Activated T-cell treated with anti-CD3 and anti-CD28 coated beads, Interleukin-2, amount 50 U/mL, for 24 hours (primary cell): Measurements from ENCODE around the gene STXBP6.
A peak's percentile ranks its signal among the peaks of the same experiment; 100 is the strongest.
"Not testable (repeated sequence)": the region's sequence is repeated elsewhere in the genome, so short reads cannot be mapped to it uniquely, and the experiment has no call there.

Experiments
- DNase-seq: peaks from one replicate; pipeline ENCODE4 v3.0.0-alpha.2; 2020
- H3K27ac Mint-ChIP-seq: 2 replicates; pipeline ENCODE4 v1.8.0; 2020; ENCODE audit warnings: mild to moderate bottlenecking, mixed read lengths
- H3K27me3 Mint-ChIP-seq: 2 replicates; pipeline ENCODE4 v1.8.0; 2020; ENCODE audit warnings: mixed read lengths
- H3K36me3 Mint-ChIP-seq: 2 replicates; pipeline ENCODE4 v1.8.0; 2020; ENCODE audit warnings: low read depth, mixed read lengths
- H3K4me1 Mint-ChIP-seq: 2 replicates; pipeline ENCODE4 v1.8.0; 2020; ENCODE audit warnings: low read depth, mixed read lengths
- H3K4me3 Mint-ChIP-seq: 2 replicates; pipeline ENCODE4 v1.8.0; 2020; ENCODE audit warnings: mild to moderate bottlenecking, moderate library complexity, mixed read lengths
- H3K9me3 Mint-ChIP-seq: 2 replicates; pipeline ENCODE4 v1.8.0; 2020; ENCODE audit warnings: mixed read lengths

STXBP6 gene

GRCh38 chr14:24806061-24806678 is 243.8 kb downstream of the STXBP6 start:
- peak; percentile 49 for DNase-seq

GRCh38 chr14:24804552-24805212 is 245.3 kb downstream of the STXBP6 start:
- Mint-ChIP-seq H3K36me3 (no peaks in the 10 kb centered on the region), H3K9me3 (no peaks in the 10 kb centered on the region), H3K4me1 (no peaks in the 10 kb centered on the region), H3K27ac (no peak overlapping the region), H3K27me3 (peaks cover 14% of the 10 kb centered on the region), H3K4me3 (no peak overlapping the region)
- no peak for DNase-seq

More at GRCh38 chr14:24806061-24806678, 243.8 kb downstream of the STXBP6 start:
- no peaks in the 10 kb centered on the region for H3K36me3 Mint-ChIP-seq
- no peaks in the 10 kb centered on the region for H3K4me1 Mint-ChIP-seq
- no peaks in the 10 kb centered on the region for H3K9me3 Mint-ChIP-seq
- H3K27me3 Mint-ChIP-seq = peaks cover 18% of the 10 kb centered on the region
- H3K27ac Mint-ChIP-seq = no peak overlapping the region
- no peak overlapping the region for H3K4me3 Mint-ChIP-seq

- H3K4me3 Mint-ChIP-seq = no peak overlapping the region
- no peak for DNase-seq
- H3K27me3 Mint-ChIP-seq = peaks cover 14% of the 10 kb centered on the region
- H3K4me1 Mint-ChIP-seq = peaks cover 2% of the 10 kb centered on the region
- H3K36me3 Mint-ChIP-seq = no peaks in the 10 kb centered on the region
- H3K27ac Mint-ChIP-seq = no peak overlapping the region
- no peaks in the 10 kb centered on the region for H3K9me3 Mint-ChIP-seq
Measured at GRCh38 chr14:24803933-24804494, 245.9 kb downstream of the STXBP6 start.

GRCh38 chr14:24803426-24803825 is 246.5 kb downstream of the STXBP6 start:
- H3K27me3 Mint-ChIP-seq = peaks cover 14% of the 10 kb centered on the region
- not testable (repeated sequence) for H3K4me1 Mint-ChIP-seq, H3K36me3 Mint-ChIP-seq, H3K9me3 Mint-ChIP-seq, H3K27ac Mint-ChIP-seq, DNase-seq, H3K4me3 Mint-ChIP-seq

GRCh38 chr14:24802236-24802635 is 247.7 kb downstream of the STXBP6 start:
- peaks cover 2% of the 10 kb centered on the region for H3K4me1 Mint-ChIP-seq
- H3K9me3 Mint-ChIP-seq = no peaks in the 10 kb centered on the region
- no peak overlapping the region for H3K4me3 Mint-ChIP-seq
- peaks cover 6% of the 10 kb centered on the region for H3K27me3 Mint-ChIP-seq
- DNase-seq = no peak
- no peaks in the 10 kb centered on the region for H3K36me3 Mint-ChIP-seq
- H3K27ac Mint-ChIP-seq = no peak overlapping the region

DNA sequence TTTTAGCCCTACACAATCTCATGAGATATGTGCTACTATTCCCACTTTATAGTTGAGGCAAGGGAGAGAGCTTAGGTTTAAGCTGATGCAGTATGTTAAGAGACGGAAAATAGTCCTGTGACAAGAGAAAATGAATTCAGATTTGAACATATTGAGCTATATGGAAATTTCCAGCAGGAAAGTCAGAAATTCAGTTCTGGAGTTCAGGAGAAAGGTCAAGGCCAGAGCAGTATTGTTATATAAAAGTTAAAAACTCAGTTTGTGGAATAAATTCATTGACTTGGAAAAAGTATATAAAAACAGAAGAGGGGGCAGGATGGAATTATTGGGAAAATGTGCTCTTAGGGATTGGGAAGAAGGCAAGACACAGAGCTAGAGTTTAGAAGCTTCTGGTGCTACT is 248.9 kb downstream of the STXBP6 start:
- no peaks in the 10 kb centered on the region for H3K27me3 Mint-ChIP-seq
- no peaks in the 10 kb centered on the region for H3K36me3 Mint-ChIP-seq
- no peak for DNase-seq
- no peaks in the 10 kb centered on the region for H3K9me3 Mint-ChIP-seq
- peaks cover 2% of the 10 kb centered on the region for H3K4me1 Mint-ChIP-seq
- H3K27ac Mint-ChIP-seq = no peak overlapping the region
- H3K4me3 Mint-ChIP-seq = no peak overlapping the region

DNA sequence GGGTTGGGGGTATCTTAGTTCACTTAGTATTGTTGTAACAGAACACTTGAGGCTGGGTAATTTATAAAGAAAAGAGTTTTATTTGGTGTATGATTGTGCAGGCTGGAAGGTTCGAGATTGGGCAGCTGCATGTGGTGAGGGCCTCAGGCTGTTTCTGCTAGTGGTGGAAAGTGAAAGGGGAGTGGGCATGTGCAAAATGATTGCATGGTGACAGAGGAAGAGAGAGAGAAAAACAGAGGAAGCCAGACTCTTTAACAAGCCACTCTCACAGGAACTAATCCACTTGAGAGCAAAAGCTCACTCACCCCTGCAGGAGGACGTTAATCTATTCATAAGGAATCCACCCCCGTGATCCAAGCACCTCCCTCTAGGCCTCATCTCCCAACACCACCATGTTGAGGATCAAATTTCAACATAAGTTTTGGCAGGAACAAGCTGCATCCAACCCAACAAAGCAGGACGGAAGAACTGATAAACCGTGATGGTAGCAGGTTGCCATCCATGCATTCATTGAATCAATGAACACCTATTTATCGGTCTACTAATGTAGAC is 251.0 kb downstream of the STXBP6 start:
- Mint-ChIP-seq H3K27me3 (peaks cover 3% of the 10 kb centered on the region), H3K4me3 (no peak overlapping the region), H3K4me1 (peaks cover 2% of the 10 kb centered on the region), H3K36me3 (no peaks in the 10 kb centered on the region), H3K27ac (no peak overlapping the region), H3K9me3 (no peaks in the 10 kb centered on the region)
- DNase-seq = no peak

- peaks cover 8% of the 10 kb centered on the region for H3K27me3 Mint-ChIP-seq
- peaks cover 2% of the 10 kb centered on the region for H3K4me1 Mint-ChIP-seq
- no peak overlapping the region for H3K4me3 Mint-ChIP-seq
- no peak overlapping the region for H3K27ac Mint-ChIP-seq
- DNase-seq = no peak
- H3K36me3 Mint-ChIP-seq = no peaks in the 10 kb centered on the region
- no peaks in the 10 kb centered on the region for H3K9me3 Mint-ChIP-seq
Measured at GRCh38 chr14:24795406-24795805, 254.5 kb downstream of the STXBP6 start.

GRCh38 chr14:24794644-24795305 is 255.2 kb downstream of the STXBP6 start:
- no peak overlapping the region for H3K4me3 Mint-ChIP-seq
- H3K4me1 Mint-ChIP-seq = peaks cover 2% of the 10 kb centered on the region
- H3K36me3 Mint-ChIP-seq = no peaks in the 10 kb centered on the region
- no peak overlapping the region for H3K27ac Mint-ChIP-seq
- DNase-seq = no peak
- H3K9me3 Mint-ChIP-seq = no peaks in the 10 kb centered on the region
- H3K27me3 Mint-ChIP-seq = peaks cover 8% of the 10 kb centered on the region

DNA sequence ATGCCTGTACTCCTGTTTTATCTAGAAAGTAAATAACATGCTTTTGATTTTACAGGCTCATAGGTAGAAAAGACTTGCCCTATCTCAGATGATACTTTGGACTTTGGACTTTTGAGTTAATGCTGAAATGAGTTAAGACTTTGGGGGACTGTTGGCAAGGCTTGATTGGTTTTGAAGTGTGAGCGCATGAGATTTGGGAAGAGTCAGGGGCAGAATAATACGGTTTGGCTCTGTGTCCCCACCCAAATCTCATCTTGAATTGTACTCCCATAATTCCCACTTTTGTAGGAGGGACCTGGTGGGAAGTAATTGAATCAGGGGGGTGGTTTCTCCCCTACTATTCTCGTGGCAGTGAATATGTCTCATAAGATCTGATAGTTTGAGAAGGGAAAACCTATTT is 259.8 kb downstream of the STXBP6 start:
- Mint-ChIP-seq H3K36me3 (no peaks in the 10 kb centered on the region), H3K27ac (no peak overlapping the region), H3K9me3 (no peaks in the 10 kb centered on the region), H3K4me1 (no peaks in the 10 kb centered on the region), H3K27me3 (peaks cover 11% of the 10 kb centered on the region), H3K4me3 (no peak overlapping the region)
- DNase-seq = no peak

- no peaks in the 10 kb centered on the region for H3K4me1 Mint-ChIP-seq
- no peak overlapping the region for H3K4me3 Mint-ChIP-seq
- peaks cover 11% of the 10 kb centered on the region for H3K27me3 Mint-ChIP-seq
- DNase-seq = no peak
- no peak overlapping the region for H3K27ac Mint-ChIP-seq
- H3K9me3 Mint-ChIP-seq = no peaks in the 10 kb centered on the region
- no peaks in the 10 kb centered on the region for H3K36me3 Mint-ChIP-seq
Measured at GRCh38 chr14:24789378-24789884, 260.5 kb downstream of the STXBP6 start.

GRCh38 chr14:24785698-24786097 is 264.2 kb downstream of the STXBP6 start:
- no peaks in the 10 kb centered on the region for H3K36me3 Mint-ChIP-seq
- DNase-seq = no peak
- no peak overlapping the region for H3K27ac Mint-ChIP-seq
- peaks cover 3% of the 10 kb centered on the region for H3K27me3 Mint-ChIP-seq
- no peaks in the 10 kb centered on the region for H3K4me1 Mint-ChIP-seq
- H3K4me3 Mint-ChIP-seq = no peak overlapping the region
- no peaks in the 10 kb centered on the region for H3K9me3 Mint-ChIP-seq

DNA sequence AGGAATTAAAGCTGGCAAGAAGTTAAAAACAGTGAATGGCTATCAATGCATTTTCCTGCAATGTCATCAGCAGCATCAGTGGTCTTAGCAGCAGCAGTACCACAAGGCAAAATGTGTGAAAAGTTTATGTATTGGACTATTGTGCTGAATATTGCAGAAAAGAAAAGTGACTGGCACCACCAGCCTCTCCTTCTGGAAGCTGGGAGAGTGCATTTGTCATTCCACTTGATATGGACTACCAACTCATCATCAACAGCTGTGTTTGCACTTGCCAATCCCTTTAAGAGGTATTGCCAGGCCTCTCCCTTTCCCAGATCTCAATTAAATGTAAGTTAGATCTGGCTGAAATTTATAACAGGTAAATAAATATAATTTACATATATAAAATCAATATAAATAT is 265.0 kb downstream of the STXBP6 start:
- H3K27ac Mint-ChIP-seq = no peak overlapping the region
- DNase-seq = no peak
- no peaks in the 10 kb centered on the region for H3K4me1 Mint-ChIP-seq
- H3K9me3 Mint-ChIP-seq = no peaks in the 10 kb centered on the region
- no peaks in the 10 kb centered on the region for H3K36me3 Mint-ChIP-seq
- H3K4me3 Mint-ChIP-seq = no peak overlapping the region
- H3K27me3 Mint-ChIP-seq = peaks cover 9% of the 10 kb centered on the region

- no peak for DNase-seq
- no peaks in the 10 kb centered on the region for H3K36me3 Mint-ChIP-seq
- H3K4me3 Mint-ChIP-seq = no peak overlapping the region
- no peaks in the 10 kb centered on the region for H3K4me1 Mint-ChIP-seq
- no peaks in the 10 kb centered on the region for H3K9me3 Mint-ChIP-seq
- peaks cover 10% of the 10 kb centered on the region for H3K27me3 Mint-ChIP-seq
- no peak overlapping the region for H3K27ac Mint-ChIP-seq
Measured at GRCh38 chr14:24783791-24784190, 266.2 kb downstream of the STXBP6 start.
